HFF-Myc (cell line): Measurements from ENCODE around the gene BPIFB4.

Source experiments
- DNase-seq: peaks from one replicate; pipeline ENCODE4 v3.0.0-alpha.2; 2011; ENCODE audit warnings: low read depth; ENCODE audit errors: extremely low read depth
- H3K4me3 ChIP-seq: replicated peaks from 2 replicates; pipeline ENCODE4 v1.5.1; 2011; ENCODE audit warnings: low read depth, mild to moderate bottlenecking, control low read depth, low read length
- TF ChIP-seq, protein P1 (sequence below): IDR thresholded peaks from 2 replicates; pipeline ENCODE4 v1.5.1; 2012; ENCODE audit warnings: mild to moderate bottlenecking, low read depth, low read length, control low read depth; ENCODE audit errors: missing control alignments

Gene BPIFB4

DNA sequence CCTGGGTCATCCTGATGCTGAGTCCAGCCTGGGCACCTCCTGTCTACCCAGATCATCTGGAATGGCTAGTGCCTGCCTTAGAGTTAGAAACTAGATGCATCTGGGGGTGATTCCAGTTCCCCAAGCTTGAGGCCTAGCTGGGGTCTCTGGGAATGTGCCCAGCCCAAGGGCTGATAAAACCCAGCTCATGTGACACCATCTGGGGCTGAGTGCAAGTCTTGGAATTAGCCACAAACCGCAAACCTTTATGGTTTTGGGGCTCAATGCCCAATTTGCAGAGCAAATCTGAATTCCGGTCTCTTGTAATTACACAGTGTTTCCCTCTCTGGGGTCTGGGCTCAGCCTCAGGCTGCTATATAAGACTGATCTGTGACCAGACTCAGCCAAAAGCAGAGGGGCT is at the start of gene BPIFB4:
TSS of gene BPIFB4 (plus strand) at position 385 of the 400 bp plus-strand sequence. CDS start 1,884 bp downstream, outside the sequence.
- TF ChIP-seq, protein P1, sequence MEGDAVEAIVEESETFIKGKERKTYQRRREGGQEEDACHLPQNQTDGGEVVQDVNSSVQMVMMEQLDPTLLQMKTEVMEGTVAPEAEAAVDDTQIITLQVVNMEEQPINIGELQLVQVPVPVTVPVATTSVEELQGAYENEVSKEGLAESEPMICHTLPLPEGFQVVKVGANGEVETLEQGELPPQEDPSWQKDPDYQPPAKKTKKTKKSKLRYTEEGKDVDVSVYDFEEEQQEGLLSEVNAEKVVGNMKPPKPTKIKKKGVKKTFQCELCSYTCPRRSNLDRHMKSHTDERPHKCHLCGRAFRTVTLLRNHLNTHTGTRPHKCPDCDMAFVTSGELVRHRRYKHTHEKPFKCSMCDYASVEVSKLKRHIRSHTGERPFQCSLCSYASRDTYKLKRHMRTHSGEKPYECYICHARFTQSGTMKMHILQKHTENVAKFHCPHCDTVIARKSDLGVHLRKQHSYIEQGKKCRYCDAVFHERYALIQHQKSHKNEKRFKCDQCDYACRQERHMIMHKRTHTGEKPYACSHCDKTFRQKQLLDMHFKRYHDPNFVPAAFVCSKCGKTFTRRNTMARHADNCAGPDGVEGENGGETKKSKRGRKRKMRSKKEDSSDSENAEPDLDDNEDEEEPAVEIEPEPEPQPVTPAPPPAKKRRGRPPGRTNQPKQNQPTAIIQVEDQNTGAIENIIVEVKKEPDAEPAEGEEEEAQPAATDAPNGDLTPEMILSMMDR: no peak
- H3K4me3 ChIP-seq: no peak within 1 kb of the TSS
- DNase-seq: no peak

DNA sequence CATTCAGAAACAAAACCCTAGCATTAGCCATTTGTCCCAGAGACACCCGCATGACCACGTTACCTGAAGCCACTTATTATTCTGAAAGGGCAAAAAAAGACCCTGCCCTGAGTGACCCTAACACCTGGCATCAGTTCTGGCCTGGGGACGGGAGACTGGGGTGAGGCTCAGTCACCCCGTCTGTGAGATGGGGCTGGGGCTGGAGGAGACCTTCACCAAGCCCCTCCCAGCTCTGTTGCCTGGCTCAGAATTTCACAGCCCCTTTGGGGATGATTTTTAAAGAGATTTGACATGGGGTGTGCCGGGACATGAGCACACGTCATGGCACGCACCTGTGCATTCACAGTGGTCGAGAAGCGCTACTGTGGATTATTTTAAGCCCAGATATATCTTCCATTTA is 49.4 kb upstream of the BPIFB4 start:
- no peak overlapping the region for H3K4me3 ChIP-seq
- TF ChIP-seq, protein P1: no peak
- DNase-seq: no peak

DNA sequence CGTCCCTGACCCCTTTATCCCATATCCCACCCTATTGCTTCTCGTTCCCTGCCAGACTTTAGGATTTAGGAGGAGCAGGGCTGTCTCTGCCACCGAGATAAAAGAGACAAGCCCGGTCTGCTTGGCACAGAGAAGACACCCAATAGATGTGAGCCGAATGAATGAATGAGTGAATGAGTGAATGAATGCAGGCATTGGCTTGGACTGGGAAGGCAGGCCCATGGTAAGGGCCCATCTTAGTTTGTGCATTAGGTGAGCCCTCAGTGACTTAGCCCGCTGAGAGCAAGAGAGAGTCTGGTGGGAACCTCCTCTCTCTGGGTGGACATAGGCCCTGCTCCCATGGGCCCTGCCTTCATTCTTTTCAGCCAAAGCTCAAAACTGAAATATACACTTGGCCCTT is 48.9 kb upstream of the BPIFB4 start:
- DNase-seq: no peak
- TF ChIP-seq, protein P1: no peak
- no peak overlapping the region for H3K4me3 ChIP-seq

DNA sequence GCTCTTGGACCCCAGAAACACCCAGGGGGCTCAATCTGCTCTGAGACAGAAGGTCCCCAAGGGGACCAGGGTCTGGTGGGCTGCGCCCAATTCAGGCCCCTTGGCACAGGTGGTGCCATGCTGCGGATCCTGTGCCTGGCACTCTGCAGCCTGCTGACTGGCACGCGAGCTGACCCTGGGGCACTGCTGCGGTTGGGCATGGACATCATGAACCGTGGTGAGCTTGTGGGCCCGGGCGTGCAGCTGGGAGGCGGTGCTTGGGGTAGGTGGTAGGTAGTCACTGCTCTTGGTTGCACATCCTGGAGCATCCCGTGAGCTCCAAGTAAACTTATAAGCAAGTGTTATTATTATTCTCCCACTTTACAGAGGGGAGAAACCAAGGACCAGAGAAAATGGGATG is 47.9 kb upstream of the BPIFB4 start, which contains the start of gene BPIFB6:
TSS of gene BPIFB6 (plus strand) at position 118 of the 400 bp plus-strand sequence. CDS start at position 118, 0 bp downstream.
- no peak within 1 kb of the TSS for H3K4me3 ChIP-seq
- DNase-seq: no peak
- TF ChIP-seq, protein P1: no peak

DNA sequence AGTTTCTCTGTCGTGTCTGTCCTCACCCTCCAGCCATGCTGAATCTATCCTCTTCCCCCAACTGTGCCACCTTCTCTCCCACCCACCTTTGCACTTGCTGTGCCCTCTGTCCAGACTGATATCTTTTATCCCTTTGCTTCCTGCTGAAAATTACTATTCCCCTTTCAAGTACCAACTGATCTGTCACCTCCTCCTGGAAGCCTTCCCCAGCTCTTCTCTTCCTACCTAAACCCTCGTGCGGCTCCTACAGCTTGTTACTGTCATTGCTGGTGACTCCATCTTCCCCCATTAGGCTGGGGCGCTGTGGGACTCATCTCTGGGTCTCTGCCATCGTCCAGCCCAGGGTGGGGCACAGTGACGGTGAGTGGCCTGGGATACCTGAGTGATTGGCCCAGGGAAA is 46.9 kb upstream of the BPIFB4 start:
- TF ChIP-seq, protein P1: no peak
- DNase-seq: no peak
- H3K4me3 ChIP-seq: no peak overlapping the region

DNA sequence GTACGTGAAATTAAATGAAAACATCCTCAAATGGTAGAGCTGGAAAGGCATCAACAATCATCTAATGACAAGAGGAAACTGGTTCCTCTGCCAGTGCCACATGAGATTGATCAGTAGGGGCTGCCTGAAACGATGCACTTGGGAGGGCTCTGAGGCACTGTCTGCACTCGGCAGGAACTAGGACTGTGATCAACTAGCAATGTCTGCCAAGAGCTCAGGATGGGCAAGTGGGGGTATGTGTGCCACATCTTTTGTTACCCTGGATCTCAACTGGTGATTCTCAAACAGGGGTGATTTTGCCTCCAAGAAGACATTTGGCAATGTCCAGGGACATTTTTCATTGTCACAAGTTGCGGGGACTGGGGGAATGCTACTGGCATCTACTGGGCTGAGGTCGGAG is 46.1 kb upstream of the BPIFB4 start:
- H3K4me3 ChIP-seq: no peak overlapping the region
- DNase-seq: no peak
- TF ChIP-seq, protein P1: no peak

DNA sequence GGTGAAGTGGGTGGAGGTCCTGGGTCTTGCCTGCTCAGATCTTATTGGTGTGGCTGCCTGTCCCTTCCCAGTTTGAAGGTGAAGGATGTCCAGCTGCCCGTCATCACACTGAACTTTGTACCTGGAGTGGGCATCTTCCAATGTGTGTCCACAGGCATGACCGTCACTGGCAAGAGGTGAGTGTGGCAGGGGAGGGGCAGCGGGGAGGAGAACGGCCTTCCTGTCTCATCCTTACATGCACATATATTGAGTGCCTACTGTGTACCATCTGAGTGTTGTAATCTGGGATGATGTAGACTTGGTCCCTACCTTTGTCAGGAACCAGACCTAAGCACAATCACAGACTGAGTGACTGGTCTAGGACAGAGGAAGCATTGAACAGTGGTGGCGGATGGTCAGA is 45.3 kb upstream of the BPIFB4 start:
- H3K4me3 ChIP-seq: no peak overlapping the region
- DNase-seq: no peak
- TF ChIP-seq, protein P1: no peak
